ENCODE data around the gene DLGAP1. TPM values are rescaled to one million over a fixed set of nuclear protein-coding genes. Genes with fewer than 3 reads are reported as not detected.

The DLGAP1 gene
- total and polyA plus RNA-seq, 2 of the 8 experiments (the other 6 are each of a cell fraction or from before 2014, with no cell fraction given), result 11.8 to 16.9 TPM

- no peak overlapping the region for H2BK12ac ChIP-seq (ENCODE audit: low read depth, low read length)
- H3K23ac ChIP-seq (ENCODE audit: insufficient read length), result no peak overlapping the region
- CTCF ChIA-PET (ENCODE audit: partially characterized antibody), result interaction anchor here (1.1 to 3.6 kb wide), 8 partner anchors 8 to 270 kb away, joined by 3 to 9 read pairs (median 7); no protein-coding TSS in a partner anchor
- no peak overlapping the region for H2BK120ac ChIP-seq (replicated peaks; ENCODE audit: low read depth, low read length)
- H4K91ac ChIP-seq (replicated peaks; ENCODE audit: insufficient read length, low read length), result no peak overlapping the region
- H2BK20ac ChIP-seq (ENCODE audit: low read length), result no peak overlapping the region
- no peak overlapping the region for H3K14ac ChIP-seq (ENCODE audit: insufficient read length)
- no peak for DNase-seq (ENCODE audit: low read depth in 1 of 2, low spot score in 2 of 2)
- no peak overlapping the region for H2BK15ac ChIP-seq (ENCODE audit: low read length)
- H2AK5ac ChIP-seq (ENCODE audit: low read depth, low read length), result no peak overlapping the region
- H3K9me3 ChIP-seq (ENCODE audit: insufficient read depth in 2 of 2, low read depth in 1 of 2, low read length in 1 of 2), result no peaks in the 10 kb centered on the region
- FAIRE-seq, result no peak
- H3K4ac ChIP-seq (replicated peaks; ENCODE audit: insufficient read length, low read depth, low read length), result no peak overlapping the region
- no peak overlapping the region for H2BK5ac ChIP-seq (ENCODE audit: low read depth, low read length)
- TF ChIP-seq SRF (IDR thresholded peaks at IDR 0.05; ENCODE audit: low read depth, low read length), result no peak
- TF ChIP-seq E2F6 (IDR thresholded peaks at IDR 0.05), result no peak
- no peak for TF ChIP-seq EGR1 (IDR thresholded peaks at IDR 0.05; ENCODE audit: borderline replicate concordance, low read depth, low read length)
- no peak for TF ChIP-seq TCF12 (IDR thresholded peaks at IDR 0.05; ENCODE audit: low read depth, low read length)
- no peak for TF ChIP-seq EP300 (IDR thresholded peaks at IDR 0.05; ENCODE audit: borderline replicate concordance in 1 of 2, low read depth in 2 of 2, low read length in 2 of 2)
- no peak for TF ChIP-seq JUN (IDR thresholded peaks at IDR 0.05; ENCODE audit: low read depth, low read length)
- no peak for TF ChIP-seq JUND (IDR thresholded peaks at IDR 0.05; ENCODE audit: low read length)
- no peak for TF ChIP-seq ATF3 (IDR thresholded peaks at IDR 0.05; ENCODE audit: insufficient read depth, low read depth, low read length)
- TF ChIP-seq POLR2A (IDR thresholded peaks at IDR 0.05; ENCODE audit: control extremely low read depth in 1 of 2, low read depth in 2 of 2, low read length in 2 of 2), result no peak
- no peaks in the 10 kb centered on the region for H3K79me1 ChIP-seq (ENCODE audit: low read depth, low read length)
- no peak overlapping the region for H3K9ac ChIP-seq (replicated peaks in 1 of 4; ENCODE audit: extremely low read depth in 1 of 4, low read depth in 3 of 4, low read length in 3 of 4)
- WGBS, 2 experiments (ENCODE audit: extremely low coverage in 1 of 2, insufficient coverage in 1 of 2, insufficient read length in 1 of 2, insufficient replicate concordance in 2 of 2, low coverage in 1 of 2, low lambda C conversion rate in 2 of 2, missing lambda C conversion rate in 1 of 2), result 72% methylated on average over 5 of the region's 5 CpGs; no CpG with 5 or more reads in 1 of the 2 experiments
- H4K5ac ChIP-seq (ENCODE audit: insufficient read length, low read depth, low read length), result no peak overlapping the region
- H3K79me2 ChIP-seq (ENCODE audit: control insufficient read depth in 1 of 2, insufficient read depth in 2 of 2, low read length in 2 of 2), result no peaks in the 10 kb centered on the region
- H2AFZ ChIP-seq (ENCODE audit: low read length), result no peak overlapping the region
- POLR2A ChIA-PET (ENCODE audit: partially characterized antibody), result interaction anchor here (0.7 to 3.0 kb wide), 7 partner anchors 8 to 86 kb away, joined by 3 to 12 read pairs (median 5); no protein-coding TSS in a partner anchor
- H3K56ac ChIP-seq (replicated peaks; ENCODE audit: insufficient read length, low read depth, low read length), result no peak overlapping the region
- H3K4me2 ChIP-seq (ENCODE audit: insufficient read depth in 1 of 2, low read depth in 2 of 2, low read length in 2 of 2), result peak overlapping the region; percentile 69 to 78; a peak in 2 of 4 replicates
- no peaks in the 10 kb centered on the region; a peak in 3 of 7 replicates for H3K27me3 ChIP-seq (replicated peaks in 1 of 4; ENCODE audit: control insufficient read depth in 3 of 4, extremely low read depth in 1 of 4, insufficient read depth in 3 of 4, low read length in 3 of 4)
- H3K27ac ChIP-seq (ENCODE audit: low read depth, low read length), result no peak overlapping the region
- H3K18ac ChIP-seq (ENCODE audit: extremely low read depth, low read length), result no peak overlapping the region
- H3K4me1 ChIP-seq (replicated peaks in 1 of 4; ENCODE audit: control insufficient read depth in 3 of 4, insufficient read depth in 4 of 4, low read length in 3 of 4), result peaks cover 0 to 11% (median 4%) of the 10 kb centered on the region in 4 experiments; a peak in 6 of 7 replicates
- H3K4me3 ChIP-seq (ENCODE audit: extremely low read depth in 1 of 4, insufficient read depth in 2 of 4, low read depth in 3 of 4, low read length in 4 of 4), result peak overlapping the region in 1 of 4 experiments; percentile 60; a peak in 1 of 8 replicates
- no peak overlapping the region for H4K8ac ChIP-seq (ENCODE audit: extremely low read depth, insufficient read depth, low read length)
- H3K36me3 ChIP-seq (ENCODE audit: control insufficient read depth in 2 of 4, insufficient read depth in 4 of 4, low read length in 3 of 4), result no peaks in the 10 kb centered on the region
- H4K20me1 ChIP-seq (replicated peaks in 1 of 2; ENCODE audit: control insufficient read depth in 1 of 2, insufficient read depth in 2 of 2, low read length in 2 of 2), result no peaks in the 10 kb centered on the region
- peaks cover 5% of the 10 kb centered on the region for H3K23me2 ChIP-seq (ENCODE audit: low read depth, low read length)
Measured at GRCh38 chr18:3500016-3500415, 955.1 kb downstream of the DLGAP1 start.
